Measurements from ENCODE around the gene HABP2.

The HABP2 gene

DNA sequence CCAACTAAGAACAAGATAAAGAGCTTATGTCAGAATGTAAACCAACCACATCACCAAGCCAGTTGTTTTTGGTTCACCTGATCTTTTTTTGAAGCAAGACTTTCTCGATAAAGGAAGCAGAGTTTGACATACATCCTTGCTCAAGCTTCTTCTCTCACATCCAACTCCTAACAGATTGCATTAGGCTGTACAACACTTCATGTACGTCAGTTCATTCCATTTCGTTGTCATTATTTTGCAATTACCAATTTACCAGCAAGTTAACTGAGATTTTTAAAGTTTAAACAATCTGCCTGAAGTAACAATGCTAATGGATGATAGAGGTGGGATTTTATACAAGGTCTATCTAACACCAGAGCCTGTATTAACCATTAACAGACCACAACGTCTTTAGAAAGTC, 70.0 kb downstream of the HABP2 start:
- Histone ChIP-seq H3K4me2 (ENCODE audit: insufficient read depth, low read length) (no peak overlapping the region), H3K27me3 (ENCODE audit: insufficient read depth, low read length, poor library complexity) (peaks cover 22% of the 10 kb centered on the region), H2AFZ (ENCODE audit: low read depth, low read length) (no peak overlapping the region), H4K20me1 (ENCODE audit: insufficient read depth, low read length) (no peaks in the 10 kb centered on the region), H3K9me3 (ENCODE audit: insufficient read depth, low read length, severe bottlenecking) (no peaks in the 10 kb centered on the region), H3K4me1 (ENCODE audit: insufficient read depth, low read length) (no peaks in the 10 kb centered on the region), H3K79me2 (ENCODE audit: insufficient read depth, low read length) (no peaks in the 10 kb centered on the region), H3K36me3 (ENCODE audit: insufficient read depth, low read length) (no peaks in the 10 kb centered on the region), H3K4me3 (ENCODE audit: low read depth in 1 of 2, low read length in 2 of 2) (no peak overlapping the region), H3K27ac (ENCODE audit: low read length) (no peak overlapping the region), H3K9ac (ENCODE audit: low read depth, low read length) (no peak overlapping the region)
- TF ChIP-seq EZH2 (IDR thresholded peaks at IDR 0.05; ENCODE audit: borderline replicate concordance, low read depth, low read length, severe bottlenecking) (no peak), CTCF (IDR thresholded peaks at IDR 0.05; ENCODE audit: borderline replicate concordance, extremely low read depth, low read length, poor library complexity, severe bottlenecking) (no peak)
- ATAC-seq (ENCODE audit: insufficient read depth, low read depth) (no peak), DNase-seq (no peak)

- no peaks in the 10 kb centered on the region for H3K36me3 ChIP-seq (ENCODE audit: insufficient read depth, low read length)
- H3K4me3 ChIP-seq (ENCODE audit: low read depth in 1 of 2, low read length in 2 of 2): no peak overlapping the region
- no peak overlapping the region for H2AFZ ChIP-seq (ENCODE audit: low read depth, low read length)
- H3K9ac ChIP-seq (ENCODE audit: low read depth, low read length): no peak overlapping the region
- H4K20me1 ChIP-seq (ENCODE audit: insufficient read depth, low read length): no peaks in the 10 kb centered on the region
- TF ChIP-seq CTCF (IDR thresholded peaks at IDR 0.05; ENCODE audit: borderline replicate concordance, extremely low read depth, low read length, poor library complexity, severe bottlenecking): no peak
- no peak for TF ChIP-seq EZH2 (IDR thresholded peaks at IDR 0.05; ENCODE audit: borderline replicate concordance, low read depth, low read length, severe bottlenecking)
- H3K9me3 ChIP-seq (ENCODE audit: insufficient read depth, low read length, severe bottlenecking): no peaks in the 10 kb centered on the region
- no peak overlapping the region for H3K27ac ChIP-seq (ENCODE audit: low read length)
- H3K4me2 ChIP-seq (ENCODE audit: insufficient read depth, low read length): no peak overlapping the region
- DNase-seq: no peak
- H3K4me1 ChIP-seq (ENCODE audit: insufficient read depth, low read length): no peaks in the 10 kb centered on the region
- H3K79me2 ChIP-seq (ENCODE audit: insufficient read depth, low read length): no peaks in the 10 kb centered on the region
- peaks cover 14% of the 10 kb centered on the region for H3K27me3 ChIP-seq (ENCODE audit: insufficient read depth, low read length, poor library complexity)
- no peak for ATAC-seq (ENCODE audit: insufficient read depth, low read depth)
These were observed 72.8 kb downstream of the HABP2 start for GRCh38 chr10:113625461-113626186.

DNA sequence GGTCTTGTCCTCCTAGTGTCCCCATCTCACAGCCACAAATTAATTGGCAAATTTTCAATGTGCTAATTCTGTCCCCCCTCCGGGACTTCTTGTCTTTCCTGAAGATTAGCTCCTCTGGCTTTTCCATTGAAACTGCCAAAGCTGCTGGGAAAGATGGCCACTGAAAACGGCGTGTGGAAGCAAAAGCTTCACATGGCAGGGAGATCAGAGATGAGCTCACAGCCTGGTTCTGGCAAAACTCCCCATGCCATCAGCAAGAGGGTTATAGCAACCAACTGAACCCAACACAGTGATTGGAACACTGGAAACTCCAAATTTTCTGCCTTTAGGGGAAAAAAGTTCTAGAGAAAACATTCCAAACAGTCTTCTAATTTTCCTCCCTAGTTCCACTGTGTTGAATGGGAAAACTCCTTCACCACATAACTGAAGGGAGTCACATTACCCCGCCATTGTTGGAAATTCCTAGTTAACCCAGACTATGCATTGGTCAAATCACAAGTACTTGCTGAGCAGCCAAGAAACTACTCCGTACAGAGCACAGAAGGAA, 74.0 kb downstream of the HABP2 start:
- Histone ChIP-seq H4K20me1 (ENCODE audit: insufficient read depth, low read length) (no peaks in the 10 kb centered on the region), H3K27me3 (ENCODE audit: insufficient read depth, low read length, poor library complexity) (peaks cover 10% of the 10 kb centered on the region), H3K36me3 (ENCODE audit: insufficient read depth, low read length) (no peaks in the 10 kb centered on the region), H2AFZ (ENCODE audit: low read depth, low read length) (no peak overlapping the region), H3K9ac (ENCODE audit: low read depth, low read length) (no peak overlapping the region), H3K4me1 (ENCODE audit: insufficient read depth, low read length) (no peaks in the 10 kb centered on the region), H3K27ac (ENCODE audit: low read length) (no peak overlapping the region), H3K79me2 (ENCODE audit: insufficient read depth, low read length) (no peaks in the 10 kb centered on the region), H3K4me2 (ENCODE audit: insufficient read depth, low read length) (no peak overlapping the region), H3K9me3 (ENCODE audit: insufficient read depth, low read length, severe bottlenecking) (no peaks in the 10 kb centered on the region), H3K4me3 (ENCODE audit: low read depth in 1 of 2, low read length in 2 of 2) (no peak overlapping the region)
- ATAC-seq (ENCODE audit: insufficient read depth, low read depth) (no peak), DNase-seq (no peak)
- TF ChIP-seq CTCF (IDR thresholded peaks at IDR 0.05; ENCODE audit: borderline replicate concordance, extremely low read depth, low read length, poor library complexity, severe bottlenecking) (no peak), EZH2 (IDR thresholded peaks at IDR 0.05; ENCODE audit: borderline replicate concordance, low read depth, low read length, severe bottlenecking) (no peak)

All from DND-41 (cell line).